Measurements from ENCODE around the gene PODXL2.
"Not testable (repeated sequence)": the region's sequence is repeated elsewhere in the genome, so short reads cannot be mapped to it uniquely, and the experiment has no call there.

The PODXL2 gene
- 5.6 to 9.4 reads per million in 2 donors for total RNA-seq

DNA sequence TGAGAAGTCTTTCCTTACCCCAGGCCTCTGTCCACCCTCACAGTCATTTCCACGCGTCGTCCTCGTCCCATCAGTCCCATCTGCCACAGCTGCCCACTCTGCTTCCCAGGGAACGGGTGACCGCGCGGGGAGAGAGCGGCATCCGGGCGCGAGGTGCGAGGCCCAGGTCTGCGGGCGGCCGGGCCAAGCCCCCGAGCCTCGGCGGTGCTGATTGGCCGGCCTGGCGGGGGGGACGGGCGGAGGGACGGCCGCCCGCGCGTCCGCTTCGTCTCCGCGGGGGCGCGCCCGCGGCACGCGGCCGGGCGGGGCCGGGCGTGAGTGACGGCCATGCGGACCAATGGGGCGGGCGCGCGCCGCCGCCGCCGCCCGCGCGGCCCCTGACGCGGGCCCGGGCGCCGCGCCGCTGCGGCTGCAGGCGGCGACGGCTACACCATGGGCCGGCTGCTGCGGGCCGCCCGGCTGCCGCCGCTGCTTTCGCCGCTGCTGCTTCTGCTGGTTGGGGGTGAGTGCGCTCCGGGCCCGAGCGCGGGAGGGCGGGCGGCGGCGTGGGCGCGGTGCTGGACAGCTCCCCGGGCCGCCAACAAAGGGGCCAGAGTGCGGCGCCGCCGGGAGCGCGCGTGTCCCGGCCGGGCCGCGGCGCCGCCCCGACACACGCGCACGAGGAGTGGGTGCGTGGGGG, at the start of gene PODXL2:
Gene PODXL2, plus strand, starts transcription at position 398 of the 679 bp plus-strand sequence. Its CDS starts 35 bp downstream, at position 433.
- peak; percentile 14 for DNase-seq

DNA sequence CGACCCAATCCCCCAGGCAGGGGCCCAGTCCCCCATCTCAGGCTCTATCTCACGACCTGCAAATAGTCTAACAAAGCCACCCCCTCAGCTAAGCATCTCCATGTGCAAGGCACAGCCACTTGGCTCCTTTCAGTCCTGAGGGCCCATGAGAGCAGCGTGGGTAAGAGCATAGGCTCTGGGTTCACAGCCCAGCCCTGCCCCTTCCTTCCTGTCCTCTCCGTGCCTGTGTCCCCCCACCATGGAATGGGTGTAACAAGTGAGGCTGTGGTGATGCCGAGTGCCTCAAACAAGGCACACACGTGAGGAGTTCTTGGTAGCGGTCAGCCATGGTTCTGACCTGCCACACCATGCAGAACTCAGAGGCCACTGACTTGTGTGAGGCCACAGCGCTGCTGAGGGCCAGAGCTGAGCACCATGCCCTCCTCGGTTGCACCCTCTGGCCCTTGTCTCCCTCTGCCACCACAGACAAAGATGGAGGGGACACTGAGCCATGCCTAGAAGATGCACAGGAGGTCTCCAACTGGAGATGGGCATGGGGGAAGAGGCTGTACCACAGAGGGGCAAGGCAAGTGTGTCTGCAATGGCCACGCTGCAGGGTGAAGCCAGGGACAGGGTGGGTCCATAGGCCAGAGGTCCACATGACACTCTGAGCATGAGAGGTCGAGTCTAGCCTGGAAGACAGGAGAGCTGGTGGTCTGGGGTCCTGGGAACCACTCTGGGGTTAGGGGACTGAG, 48.5 kb upstream of the PODXL2 start:
- DNase-seq, result no peak

GRCh38 chr3:127584734-127585133, 44.3 kb upstream of the PODXL2 start:
- no peak for DNase-seq

DNA sequence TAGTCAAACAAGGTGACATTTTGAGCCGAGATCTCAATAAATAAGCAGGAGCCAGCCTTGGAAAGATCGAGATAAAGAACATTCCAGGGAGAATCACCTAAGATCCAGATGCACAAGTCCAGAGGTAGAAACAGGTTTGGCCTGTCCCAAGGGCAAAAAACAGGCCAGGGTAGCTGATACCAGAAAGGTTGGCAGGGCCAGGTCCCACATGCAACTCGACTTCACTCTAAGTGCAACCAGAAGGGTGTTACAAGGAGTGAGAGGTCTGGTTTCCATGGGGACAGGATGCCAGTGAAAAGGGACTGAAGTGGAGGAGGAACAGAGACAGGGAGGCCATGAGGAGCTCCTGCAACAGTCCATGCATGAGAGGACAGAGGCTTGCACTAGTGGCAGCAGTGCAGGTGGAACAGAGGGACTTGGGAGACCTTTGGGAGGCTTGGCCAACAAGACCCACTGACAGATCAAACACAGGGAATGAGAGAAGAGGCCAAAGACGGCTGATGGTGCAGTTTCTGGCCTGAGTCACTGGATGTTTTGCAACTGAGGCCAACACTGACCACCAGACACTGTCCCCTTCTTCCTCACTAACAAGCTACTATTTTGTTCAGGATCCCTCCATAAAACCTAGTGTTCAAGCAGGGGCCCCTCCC, 43.7 kb upstream of the PODXL2 start:
- no peak for DNase-seq

DNA sequence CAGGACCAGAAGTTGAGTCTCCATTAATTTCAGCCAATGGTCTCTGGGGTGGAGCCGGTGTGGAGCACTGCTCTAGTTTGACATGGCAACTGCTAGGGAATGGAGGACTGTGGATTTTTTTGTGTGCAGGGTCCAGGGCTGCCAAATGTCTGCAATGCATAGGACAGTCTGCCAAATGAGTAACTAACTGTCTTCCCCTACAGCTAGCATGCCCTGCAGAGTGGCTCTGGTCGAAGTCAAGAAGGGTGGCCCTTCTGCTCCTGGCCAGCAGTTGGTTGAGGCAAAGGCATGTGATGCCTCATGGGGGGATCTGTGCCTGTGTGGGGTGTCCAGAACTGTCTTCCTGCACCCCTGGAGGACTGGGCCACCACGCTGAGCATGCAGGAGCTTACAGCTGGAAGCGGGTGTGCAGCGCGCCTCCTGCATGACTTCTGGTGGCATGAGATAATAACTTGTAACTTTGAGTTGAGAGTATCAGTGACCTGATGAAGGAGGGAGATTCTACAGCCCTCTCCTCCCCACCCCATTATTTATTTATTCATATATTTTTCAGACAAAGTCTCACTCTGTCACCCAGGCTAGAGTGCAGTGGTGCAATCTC, 43.1 kb upstream of the PODXL2 start:
- DNase-seq, result no peak

- no peak for DNase-seq
Observed at GRCh38 chr3:127587876-127588275, 41.1 kb upstream of the PODXL2 start.

DNA sequence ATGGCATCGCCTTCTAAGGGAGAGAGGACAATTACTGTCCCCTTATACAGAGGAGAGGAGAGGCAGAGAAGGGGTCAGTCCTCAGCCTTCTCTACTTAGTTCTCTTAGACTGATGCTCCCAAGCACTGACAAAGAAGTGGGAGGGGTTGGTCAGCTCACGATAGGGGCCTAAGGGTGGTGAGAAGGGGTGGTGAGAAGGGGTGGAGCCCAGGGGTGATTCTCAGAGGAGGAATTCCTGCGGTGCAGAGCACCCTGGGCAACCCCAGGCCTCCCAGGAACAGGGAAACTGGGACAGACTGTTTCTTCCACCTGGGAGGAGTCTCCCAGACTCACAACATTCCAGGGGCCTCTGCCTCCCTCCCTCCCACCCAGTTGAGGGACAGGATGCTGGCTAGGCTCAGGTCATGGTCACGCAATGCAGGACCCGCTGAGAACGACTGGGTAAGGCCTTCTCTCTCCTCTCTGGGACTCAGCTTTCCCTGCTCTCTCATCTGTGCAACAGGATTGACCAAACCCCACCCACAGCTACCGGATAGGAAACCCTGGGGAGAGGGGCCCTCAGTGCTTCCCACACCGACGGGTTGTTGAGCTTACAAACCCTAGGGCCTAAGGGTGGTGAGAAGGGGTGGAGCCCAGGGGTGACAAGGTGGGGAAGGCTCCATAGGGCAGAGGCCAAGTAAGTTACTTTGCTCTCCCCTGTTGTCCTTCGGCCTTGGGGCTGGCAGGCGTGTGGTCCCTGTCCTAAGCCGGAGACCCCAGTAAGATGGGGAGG, 40.0 kb upstream of the PODXL2 start:
- no peak for DNase-seq

DNA sequence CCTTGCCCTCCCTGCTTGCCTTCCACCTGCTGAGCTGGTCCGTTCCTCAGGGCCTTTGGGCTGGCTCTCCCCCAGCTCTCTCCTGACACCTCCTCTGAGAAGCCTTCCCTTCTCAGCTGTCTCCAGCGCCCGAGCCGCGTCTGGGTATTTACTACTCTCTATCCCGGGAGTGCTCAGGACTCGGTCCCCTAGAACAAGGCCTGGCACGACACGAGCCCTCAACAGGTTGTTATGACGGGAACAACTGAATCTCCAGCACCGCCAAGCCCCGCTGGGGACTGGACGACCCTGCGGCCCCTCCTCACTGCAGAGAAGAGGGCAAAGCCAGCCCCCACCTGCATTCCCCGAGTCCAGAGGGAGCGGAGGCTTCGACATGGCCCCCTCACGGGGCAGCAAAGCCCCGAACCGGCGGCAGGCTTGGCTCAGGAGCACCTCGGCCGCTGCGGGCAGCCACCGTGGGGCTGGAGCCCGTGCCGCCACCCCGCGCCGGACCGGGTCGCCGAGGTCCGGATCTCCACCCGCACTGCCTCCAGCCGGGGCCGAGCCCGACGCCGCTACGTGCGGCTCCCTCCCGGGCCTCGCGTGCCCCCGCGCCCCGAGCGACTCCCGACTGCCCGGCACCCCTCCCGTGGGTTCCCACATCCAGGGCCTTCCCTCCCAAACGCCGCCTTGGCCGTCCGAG, 39.2 kb upstream of the PODXL2 start:
- no peak for DNase-seq

GRCh38 chr3:127590282-127590592, 38.7 kb upstream of the PODXL2 start:
- DNase-seq, result peak; percentile 20

DNA sequence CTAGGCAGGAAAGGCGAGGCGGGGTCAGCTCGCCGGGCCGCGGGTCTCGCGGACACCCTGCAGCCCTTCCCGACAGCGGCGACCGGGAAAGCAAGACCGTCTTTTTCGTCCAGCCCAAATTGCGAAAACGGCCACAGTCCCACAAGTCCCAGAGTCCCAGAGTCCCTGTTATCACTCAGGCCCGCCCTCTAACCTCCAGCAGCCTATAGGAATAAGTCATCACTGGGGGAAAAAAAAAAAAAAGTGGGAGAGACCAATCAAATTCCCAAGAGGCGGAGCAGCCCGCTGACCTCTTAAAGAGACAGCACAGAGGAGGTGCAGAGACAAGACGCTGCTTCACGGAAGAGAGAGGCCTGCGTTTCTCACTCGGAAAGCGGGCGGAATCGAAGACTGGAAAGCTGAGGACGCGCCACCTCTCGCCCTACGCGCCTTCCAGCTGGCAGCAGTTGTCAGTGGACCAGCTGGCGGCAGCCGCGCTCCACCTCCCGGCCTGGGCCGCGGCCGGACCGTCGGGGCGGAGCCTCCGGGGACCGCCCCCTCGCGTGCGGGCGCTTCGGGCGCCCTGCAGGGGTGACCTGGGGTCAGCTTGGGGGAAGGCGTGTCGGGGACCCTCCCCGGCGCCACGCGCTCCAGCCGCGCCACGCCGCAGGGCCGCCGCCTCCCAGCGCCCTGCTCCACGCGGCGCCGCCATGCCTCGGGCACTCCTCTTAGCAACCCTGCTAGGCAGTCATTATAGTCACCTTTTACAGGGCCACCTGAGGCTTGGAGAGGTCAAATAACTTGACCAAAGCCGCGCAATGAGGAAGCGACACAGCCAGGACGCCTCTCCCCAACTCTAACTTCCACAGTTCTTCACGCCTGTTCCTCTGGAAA, 38.2 kb upstream of the PODXL2 start, which contains the start of gene TPRA1:
Gene TPRA1, minus strand, starts transcription at position 141 of the 873 bp plus-strand sequence. CDS start 10,587 bp downstream, outside the sequence.
- peak; percentile 67 for DNase-seq

GRCh38 chr3:127593178-127593577, 35.8 kb upstream of the PODXL2 start:
- no peak for DNase-seq

DNA sequence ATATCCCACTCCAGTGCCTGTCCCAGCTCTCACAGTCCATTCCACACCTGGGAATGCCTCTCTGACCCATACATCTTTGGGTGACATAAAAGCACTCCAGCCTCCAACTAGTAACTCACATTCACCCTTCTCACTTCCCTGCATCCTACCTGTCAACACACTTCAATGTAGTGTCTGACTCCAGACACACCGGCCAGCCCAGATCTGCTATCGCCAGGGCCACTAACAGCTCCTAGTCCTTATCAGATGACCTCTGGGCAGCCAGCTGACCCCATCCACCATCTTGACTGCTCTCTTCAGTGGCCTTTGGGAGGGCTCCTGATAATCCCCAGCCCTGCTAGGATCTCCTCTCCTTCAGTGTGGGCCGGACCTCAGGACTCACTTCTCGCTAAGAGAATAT, 33.7 kb upstream of the PODXL2 start:
- DNase-seq, result no peak

- no peak for DNase-seq
Observed at GRCh38 chr3:127597020-127597771, 31.8 kb upstream of the PODXL2 start.

- DNase-seq, result no peak
Observed at GRCh38 chr3:127598841-127599570, 30.0 kb upstream of the PODXL2 start.

- DNase-seq, result no peak
Observed at GRCh38 chr3:127600749-127601456, 28.1 kb upstream of the PODXL2 start.

DNA sequence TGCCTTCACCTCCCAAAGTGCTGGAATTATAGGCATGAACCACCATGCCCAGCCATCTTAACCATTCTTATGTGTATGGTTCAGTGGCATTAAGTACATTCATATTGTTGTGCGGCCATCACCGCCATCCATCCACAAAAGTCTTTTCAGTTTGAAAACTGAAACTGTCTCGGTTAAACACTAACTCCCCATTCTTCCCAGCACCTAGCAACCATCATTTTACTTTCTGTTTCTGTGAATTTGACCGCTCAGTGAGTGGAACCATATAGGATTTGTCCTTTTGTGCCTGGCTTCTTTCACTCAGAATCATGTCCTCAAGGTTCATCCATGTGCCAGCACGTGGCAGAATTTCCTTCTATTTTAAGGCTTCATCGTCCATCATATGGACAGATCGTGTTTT, 24.9 kb upstream of the PODXL2 start:
- DNase-seq, result no peak

- DNase-seq, result no peak
Observed at GRCh38 chr3:127604546-127605165, 24.3 kb upstream of the PODXL2 start.

DNA sequence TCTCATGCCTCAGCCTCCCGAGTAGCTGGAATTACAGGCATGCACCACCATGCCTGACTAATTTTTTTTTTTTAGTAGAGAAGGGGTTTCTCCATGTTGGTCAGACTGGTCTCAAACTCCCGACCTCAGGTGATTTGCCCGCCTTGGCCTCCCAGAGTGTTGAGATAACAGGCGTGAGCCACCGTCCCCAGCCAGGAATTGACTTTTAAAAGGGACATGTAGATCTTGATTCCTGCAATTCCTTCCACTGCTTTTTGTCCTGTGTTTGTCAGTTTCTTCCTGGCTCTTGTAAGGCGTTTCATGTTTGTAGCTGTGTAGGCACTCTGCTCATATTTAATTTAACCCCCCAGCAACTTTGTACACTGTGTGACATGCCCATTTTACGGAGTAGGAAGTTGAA, 23.4 kb upstream of the PODXL2 start:
- DNase-seq, result not testable (repeated sequence)
